Immature natural killer cell (primary cell): ENCODE results near the gene RFX8. TPM values are rescaled to one million over a fixed set of nuclear protein-coding genes. Genes with fewer than 3 reads are reported as not detected.
"Not testable (repeated sequence)": the region's sequence is repeated elsewhere in the genome, so short reads cannot be mapped to it uniquely, and the experiment has no call there.

Experiments
- DNase-seq, 3 donors: peaks; one replicate each; pipeline ENCODE4 v3.0.0; 2022; ENCODE audit warnings: mixed read lengths in 1 of 3
- H3K27ac Mint-ChIP-seq, 6 donors: one replicate each; pipeline ENCODE4 v1.8.0; 2020; ENCODE audit warnings: mixed read lengths in 6 of 6, mild to moderate bottlenecking in 5 of 6, inconsistent platforms in 4 of 6, moderate library complexity in 3 of 6
- H3K27me3 Mint-ChIP-seq, 3 donors: one replicate each; pipeline ENCODE4 v1.8.0; 2020 to 2021; ENCODE audit warnings: low read depth in 3 of 3, mild to moderate bottlenecking in 3 of 3, mixed read lengths in 3 of 3, moderate library complexity in 3 of 3, inconsistent platforms in 1 of 3
- H3K36me3 Mint-ChIP-seq, 3 donors: one replicate each; pipeline ENCODE4 v1.8.0; 2020; ENCODE audit warnings: mixed read lengths in 3 of 3, inconsistent platforms in 2 of 3, mild to moderate bottlenecking in 2 of 3
- H3K4me1 Mint-ChIP-seq, 2 donors: one replicate each; pipeline ENCODE4 v1.8.0; 2020; ENCODE audit warnings: inconsistent platforms in 2 of 2, mild to moderate bottlenecking in 2 of 2, mixed read lengths in 2 of 2, moderate library complexity in 1 of 2
- H3K4me3 Mint-ChIP-seq, 5 donors: one replicate each; pipeline ENCODE4 v1.8.0; 2020; ENCODE audit warnings: mild to moderate bottlenecking in 5 of 5, mixed read lengths in 5 of 5, inconsistent platforms in 3 of 5, moderate library complexity in 3 of 5
- H3K9me3 Mint-ChIP-seq, 6 donors: one replicate each; pipeline ENCODE4 v1.8.0; 2020; ENCODE audit warnings: mild to moderate bottlenecking in 6 of 6, mixed read lengths in 6 of 6, inconsistent platforms in 4 of 6, moderate library complexity in 3 of 6
- polyA plus RNA-seq, 3 donors: library from polyadenylated mRNA; unstranded; fragments of 300-500 nt; fragmentation: Illumina TruSeq; gene quantifications; one replicate each; pipeline ENCODE4 v1.2.3, GENCODE V29; 2021

The RFX8 gene
- not detected for polyA plus RNA-seq

DNA sequence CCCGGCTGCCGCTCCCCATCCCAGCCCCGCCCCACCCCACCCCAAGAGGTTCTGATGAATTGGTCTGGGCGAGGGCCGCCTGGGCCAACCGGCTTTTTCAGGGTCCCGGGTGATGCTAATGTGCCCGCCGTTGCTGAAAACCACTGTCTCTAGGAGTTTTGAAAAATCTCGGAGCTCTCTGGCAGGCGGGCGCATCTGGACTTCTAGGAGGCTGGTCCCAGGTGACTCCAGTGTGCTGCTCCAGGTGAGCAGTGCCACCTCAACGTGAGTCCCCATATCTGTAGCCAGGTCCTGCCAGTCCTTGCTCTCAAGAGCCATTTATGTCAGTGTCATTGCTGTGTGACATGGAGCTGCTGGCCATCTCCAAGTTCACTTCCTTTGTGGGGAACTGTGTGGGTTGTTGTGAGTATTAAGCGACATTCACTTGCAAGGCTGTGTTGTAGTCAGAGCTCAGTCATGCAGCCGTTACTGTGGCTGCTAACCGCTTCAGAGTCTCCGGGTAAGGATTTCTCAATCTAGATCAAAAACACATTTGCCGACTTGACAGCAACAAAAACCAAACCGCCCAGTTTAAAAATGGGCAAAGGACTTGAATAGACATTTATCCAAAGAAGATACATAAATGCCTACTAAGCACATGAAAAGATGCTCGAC lies at the start of gene RFX8:
Gene RFX8 (minus strand): TSS at position 382 of the 654 bp plus-strand sequence. CDS start 8,264 bp downstream, outside the sequence.
- no peaks in the 10 kb centered on the region for H3K9me3 Mint-ChIP-seq
- peak within 1 kb of the TSS; percentile 71 to 80 (median 76) for H3K4me3 Mint-ChIP-seq
- H3K27me3 Mint-ChIP-seq, result peaks cover 1 to 17% (median 4%) of the 10 kb centered on the region in 3 donors
- peak within 1 kb of the TSS in 3 of 6 donors; percentile 2 to 7 (median 4) for H3K27ac Mint-ChIP-seq
- H3K4me1 Mint-ChIP-seq, result peaks cover 9 to 10% of the 10 kb centered on the region in 2 donors
- no peaks in the 10 kb centered on the region for H3K36me3 Mint-ChIP-seq
- DNase-seq, result peak; percentile 19 to 41 (median 39)

GRCh38 chr2:101521487-101521886 lies 46.6 kb upstream of the RFX8 start:
- H3K9me3 Mint-ChIP-seq, result no peaks in the 10 kb centered on the region
- H3K4me1 Mint-ChIP-seq, result peaks cover 2 to 11% of the 10 kb centered on the region in 2 donors
- H3K27ac Mint-ChIP-seq, result no peak overlapping the region
- no peak overlapping the region for H3K4me3 Mint-ChIP-seq
- peaks cover 0 to 15% (median 10%) of the 10 kb centered on the region in 3 donors for H3K27me3 Mint-ChIP-seq
- H3K36me3 Mint-ChIP-seq, result no peaks in the 10 kb centered on the region
- no peak for DNase-seq

- no peaks in the 10 kb centered on the region for H3K36me3 Mint-ChIP-seq
- no peaks in the 10 kb centered on the region for H3K9me3 Mint-ChIP-seq
- DNase-seq, result no peak
- peaks cover 0 to 13% (median 8%) of the 10 kb centered on the region in 3 donors for H3K27me3 Mint-ChIP-seq
- no peak overlapping the region for H3K4me3 Mint-ChIP-seq
- H3K27ac Mint-ChIP-seq, result no peak overlapping the region
- peaks cover 2 to 11% of the 10 kb centered on the region in 2 donors for H3K4me1 Mint-ChIP-seq
Observed at GRCh38 chr2:101520246-101520645, 45.3 kb upstream of the RFX8 start.

GRCh38 chr2:101518578-101519492 lies 43.9 kb upstream of the RFX8 start:
- no peaks in the 10 kb centered on the region for H3K36me3 Mint-ChIP-seq
- H3K4me3 Mint-ChIP-seq, result no peak overlapping the region
- H3K9me3 Mint-ChIP-seq, result no peaks in the 10 kb centered on the region
- DNase-seq, result no peak
- no peak overlapping the region for H3K27ac Mint-ChIP-seq
- H3K4me1 Mint-ChIP-seq, result peaks cover 2 to 11% of the 10 kb centered on the region in 2 donors
- peaks cover 0 to 13% (median 6%) of the 10 kb centered on the region in 3 donors for H3K27me3 Mint-ChIP-seq

DNA sequence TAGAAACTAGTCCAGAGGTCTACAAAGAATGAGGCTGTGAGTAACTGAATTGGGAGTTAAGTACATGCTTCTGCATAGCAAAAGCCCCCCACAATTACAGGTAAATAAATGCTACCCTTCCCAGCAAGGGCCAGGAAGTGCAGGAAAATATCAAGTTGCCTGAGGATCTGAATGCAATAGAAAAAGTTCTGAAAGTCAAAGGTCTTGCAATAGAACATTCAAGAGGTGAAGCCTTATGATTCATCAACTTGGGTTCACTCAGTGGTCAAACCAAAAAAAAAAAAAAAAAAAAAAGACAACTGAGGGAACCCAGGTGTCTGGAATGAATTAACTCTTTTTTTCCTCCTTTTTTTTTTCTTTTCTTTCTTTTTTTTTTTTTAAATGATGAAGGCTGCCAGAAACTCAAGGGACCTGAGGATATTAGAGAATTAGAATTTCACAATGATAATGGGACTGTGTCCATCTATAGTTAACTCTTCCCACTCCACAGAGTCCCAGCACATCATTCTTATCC lies 42.9 kb upstream of the RFX8 start:
- H3K4me1 Mint-ChIP-seq, result peaks cover 2 to 11% of the 10 kb centered on the region in 2 donors
- no peak overlapping the region for H3K4me3 Mint-ChIP-seq
- no peaks in the 10 kb centered on the region for H3K36me3 Mint-ChIP-seq
- no peak overlapping the region for H3K27ac Mint-ChIP-seq
- no peak for DNase-seq
- H3K27me3 Mint-ChIP-seq, result peaks cover 0 to 13% (median 6%) of the 10 kb centered on the region in 3 donors
- no peaks in the 10 kb centered on the region for H3K9me3 Mint-ChIP-seq

GRCh38 chr2:101516823-101517690 lies 42.1 kb upstream of the RFX8 start:
- Mint-ChIP-seq H3K36me3 (no peaks in the 10 kb centered on the region), H3K9me3 (no peaks in the 10 kb centered on the region), H3K27ac (no peak overlapping the region), H3K27me3 (peaks cover 0 to 11% (median 6%) of the 10 kb centered on the region in 3 donors), H3K4me3 (no peak overlapping the region), H3K4me1 (peaks cover 2 to 11% of the 10 kb centered on the region in 2 donors)
- DNase-seq, result no peak

GRCh38 chr2:101516349-101516748 lies 41.4 kb upstream of the RFX8 start:
- Mint-ChIP-seq H3K9me3 (no peaks in the 10 kb centered on the region), H3K27me3 (peaks cover 0 to 6% (median 6%) of the 10 kb centered on the region in 3 donors), H3K27ac (no peak overlapping the region), H3K4me3 (no peak overlapping the region), H3K36me3 (no peaks in the 10 kb centered on the region), H3K4me1 (peaks cover 2 to 11% of the 10 kb centered on the region in 2 donors)
- no peak for DNase-seq

DNA sequence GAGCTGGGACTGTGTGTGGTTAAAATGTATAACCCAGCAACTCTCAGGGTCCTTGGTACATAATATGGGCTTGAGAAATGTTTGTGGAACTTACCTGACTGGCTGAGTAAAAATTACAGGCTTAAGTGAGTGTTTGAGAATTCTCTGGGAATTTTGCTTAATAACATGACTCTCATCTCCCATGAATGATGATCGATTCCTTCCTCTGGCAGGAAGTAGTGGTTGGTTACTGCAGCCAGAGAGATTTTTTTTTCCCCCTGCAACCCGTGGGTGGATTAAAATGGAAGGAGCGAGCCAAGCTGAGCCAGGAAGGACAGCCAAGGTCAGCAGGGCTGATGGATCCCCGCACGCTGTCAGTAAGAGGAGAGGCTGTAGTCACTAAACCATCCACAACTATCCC lies 40.6 kb upstream of the RFX8 start:
- Mint-ChIP-seq H3K36me3 (no peaks in the 10 kb centered on the region), H3K4me1 (peaks cover 2 to 11% of the 10 kb centered on the region in 2 donors), H3K4me3 (no peak overlapping the region), H3K27ac (no peak overlapping the region), H3K9me3 (no peaks in the 10 kb centered on the region), H3K27me3 (peaks cover 0 to 10% (median 6%) of the 10 kb centered on the region in 3 donors)
- DNase-seq, result no peak

DNA sequence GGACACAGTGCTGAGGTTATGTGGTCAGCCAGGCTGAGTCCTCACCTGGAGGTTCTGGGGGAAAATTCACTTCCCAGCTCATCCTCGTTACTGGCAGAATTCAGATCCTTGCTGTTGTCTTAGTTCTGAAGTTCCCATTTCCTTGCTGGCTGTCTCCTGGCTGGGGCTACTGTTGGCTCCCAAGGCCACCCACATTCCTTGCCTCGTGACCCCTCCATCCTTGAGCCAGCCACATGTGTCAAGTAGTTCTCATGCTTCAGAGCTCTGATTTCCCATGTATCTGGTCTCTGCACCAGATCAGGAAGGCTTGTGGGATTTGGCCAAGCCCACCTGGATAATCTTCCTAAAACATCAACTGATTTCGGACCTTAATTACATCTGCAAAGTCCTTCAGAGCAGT lies 38.1 kb upstream of the RFX8 start:
- Mint-ChIP-seq H3K9me3 (no peaks in the 10 kb centered on the region), H3K27ac (no peak overlapping the region), H3K27me3 (peaks cover 0 to 10% (median 4%) of the 10 kb centered on the region in 3 donors), H3K36me3 (no peaks in the 10 kb centered on the region), H3K4me3 (no peak overlapping the region), H3K4me1 (peaks cover 2 to 11% of the 10 kb centered on the region in 2 donors)
- DNase-seq, result no peak

- no peak for DNase-seq
- no peak overlapping the region for H3K27ac Mint-ChIP-seq
- no peak overlapping the region for H3K4me3 Mint-ChIP-seq
- no peaks in the 10 kb centered on the region for H3K4me1 Mint-ChIP-seq
- H3K36me3 Mint-ChIP-seq, result no peaks in the 10 kb centered on the region
- no peaks in the 10 kb centered on the region for H3K9me3 Mint-ChIP-seq
- peaks cover 0 to 4% (median 4%) of the 10 kb centered on the region in 3 donors for H3K27me3 Mint-ChIP-seq
Observed at GRCh38 chr2:101511381-101511780, 36.5 kb upstream of the RFX8 start.

DNA sequence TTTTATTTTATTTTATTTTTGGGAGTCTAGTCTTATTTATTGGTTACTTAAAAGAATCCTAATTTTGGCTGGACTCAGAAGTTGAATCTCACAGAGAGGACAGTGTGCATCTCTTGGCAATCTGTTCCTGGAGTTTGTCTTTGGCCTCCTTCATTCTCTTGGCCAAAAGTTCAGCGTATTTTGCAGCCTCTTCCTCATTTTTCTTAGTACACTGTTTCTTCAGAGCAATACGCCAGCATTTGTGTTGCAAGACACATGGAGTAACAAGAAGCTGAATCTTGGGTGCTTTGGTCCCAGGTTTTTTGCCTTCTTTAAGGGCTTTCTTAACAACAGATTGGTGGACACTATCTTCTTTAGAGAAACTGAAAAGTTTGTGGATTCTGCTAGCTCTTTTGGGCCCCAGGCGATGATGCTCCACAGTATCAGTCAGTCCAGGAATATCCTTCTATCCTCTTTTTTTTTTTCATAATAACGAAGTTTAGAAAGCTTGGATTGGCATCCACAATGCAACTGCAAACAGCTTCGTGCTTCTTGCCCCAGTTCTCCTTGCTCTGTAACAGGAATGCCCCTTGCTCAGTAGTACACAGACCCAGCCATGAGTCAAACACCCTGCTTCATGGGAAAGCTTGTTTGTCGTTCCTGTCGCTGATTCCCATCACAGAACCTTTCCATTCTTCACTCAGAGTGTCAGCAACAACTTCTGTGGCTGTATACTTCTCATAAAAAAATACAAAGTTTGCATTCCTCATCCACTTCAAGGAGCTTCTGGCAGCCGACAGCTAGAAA lies 34.8 kb upstream of the RFX8 start:
- Mint-ChIP-seq H3K4me1 (no peaks in the 10 kb centered on the region), H3K27me3 (peaks cover under 1 to 4% (median 2%) of the 10 kb centered on the region in 3 donors)

DNA sequence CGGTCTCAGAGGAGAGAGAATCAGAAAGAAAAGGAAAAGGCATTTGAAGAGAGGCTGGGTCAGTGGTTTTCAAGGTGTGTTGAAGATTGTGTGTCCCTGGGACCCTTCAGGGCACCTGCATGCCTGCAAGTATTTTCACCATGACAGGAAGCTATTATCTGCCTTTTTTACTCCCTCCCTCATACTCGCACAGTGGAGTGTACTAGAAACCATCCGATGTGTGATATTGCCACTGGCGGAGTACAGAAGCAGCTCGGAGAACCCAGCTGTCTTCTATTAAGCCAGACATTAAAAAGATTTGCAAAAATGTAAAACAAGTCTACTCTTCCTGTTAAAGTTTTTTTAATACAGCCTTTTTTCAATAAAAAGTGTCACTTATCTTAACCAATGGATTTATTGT lies 33.7 kb upstream of the RFX8 start:
- Mint-ChIP-seq H3K27me3 (peaks cover 1 to 4% (median 2%) of the 10 kb centered on the region in 3 donors), H3K36me3 (no peaks in the 10 kb centered on the region), H3K9me3 (no peaks in the 10 kb centered on the region), H3K4me1 (no peaks in the 10 kb centered on the region), H3K27ac (no peak overlapping the region), H3K4me3 (no peak overlapping the region)
- DNase-seq, result no peak

More for the DNA sequence above, 34.8 kb upstream of the RFX8 start:
- Mint-ChIP-seq H3K4me3 (no peak overlapping the region), H3K9me3 (no peaks in the 10 kb centered on the region), H3K36me3 (no peaks in the 10 kb centered on the region), H3K27ac (no peak overlapping the region)
- DNase-seq, result no peak

- H3K27ac Mint-ChIP-seq, H3K36me3 Mint-ChIP-seq, H3K27me3 Mint-ChIP-seq, H3K9me3 Mint-ChIP-seq, H3K4me3 Mint-ChIP-seq, H3K4me1 Mint-ChIP-seq, DNase-seq: not testable (repeated sequence)
Observed at GRCh38 chr2:101505276-101505675, 30.4 kb upstream of the RFX8 start.
